ENCODE data around the gene SLC4A2. TPM values are rescaled to one million over a fixed set of nuclear protein-coding genes. Genes with fewer than 3 reads are reported as not detected.

SLC4A2 gene
- total RNA-seq, 1 experiment from 2014 or later: 164 TPM

GRCh38 chr7:151080067-151080521 lies 20.7 kb downstream of the SLC4A2 start (continued):
- TF ChIP-seq MAX (CRISPR knock-in tag; IDR thresholded peaks at IDR 0.05) (no peak), GABPB1 (CRISPR knock-in tag; IDR thresholded peaks at IDR 0.05) (peak; percentile 2; the same call in 1 of the 2 replicates), ZNF416 (CRISPR knock-in tag; IDR thresholded peaks at IDR 0.05) (no peak), RELA (CRISPR knock-in tag; IDR thresholded peaks at IDR 0.05; ENCODE audit: borderline replicate concordance) (0 out of 2 replicates have a peak, but pooled peaks have one; percentile 15), NFE2L1 (CRISPR knock-in tag; IDR thresholded peaks at IDR 0.05) (no peak), TEAD1 (CRISPR knock-in tag; IDR thresholded peaks at IDR 0.05) (peak; percentile 10; the same call in 1 of the 2 replicates), MYBL2 (CRISPR knock-in tag; IDR thresholded peaks at IDR 0.05) (no peak), ZNF512 (CRISPR knock-in tag; IDR thresholded peaks at IDR 0.05; ENCODE audit: borderline replicate concordance) (no peak), ZNF423 (CRISPR knock-in tag; IDR thresholded peaks at IDR 0.05) (no peak), MLX (CRISPR knock-in tag; IDR thresholded peaks at IDR 0.05) (no peak)

- H3K4me3 Mint-ChIP-seq: peak within 1 kb of the TSS; percentile 87
- peaks cover 3% of the 10 kb centered on the region; the same call in 1 of the 2 replicates for H3K36me3 Mint-ChIP-seq
- ATAC-seq (peak; percentile 45), DNase-seq (ENCODE audit: low spot score) (peak; percentile 84)
- H3K9me3 Mint-ChIP-seq: no peaks in the 10 kb centered on the region
- ChIA-PET CTCF (interaction anchor here (0.7 to 1.6 kb wide), 13 partner anchors 10 to 117 kb away, joined by 3 to 14 read pairs (median 5); partner anchors contain the start of gene ABCB8), POLR2A (interaction anchor here (0.5 to 1.6 kb wide), 5 partner anchors 18 to 699 kb away, joined by 3 to 13 read pairs (median 3); no protein-coding TSS in a partner anchor)
- H3K27me3 Mint-ChIP-seq (ENCODE audit: low read depth): peaks cover 3% of the 10 kb centered on the region; the same call in 1 of the 2 replicates
- H3K4me1 Mint-ChIP-seq: peaks cover 43% of the 10 kb centered on the region
- peak within 1 kb of the TSS; percentile 85; the same call in 1 of the 2 replicates for H3K27ac Mint-ChIP-seq
- TF ChIP-seq HMGXB4 (CRISPR knock-in tag; IDR thresholded peaks at IDR 0.05) (peak; percentile 42; the same call in 1 of the 2 replicates), FOXP1 (CRISPR knock-in tag; IDR thresholded peaks at IDR 0.05; ENCODE audit: borderline replicate concordance) (no peak; the same call in 1 of the 2 replicates), TEAD4 (CRISPR knock-in tag; IDR thresholded peaks at IDR 0.05) (0 out of 2 replicates have a peak, but pooled peaks have one; percentile 9), PRDM15 (CRISPR knock-in tag; IDR thresholded peaks at IDR 0.05) (peak; percentile 16; the same call in 1 of the 2 replicates), ATF6 (CRISPR knock-in tag; IDR thresholded peaks at IDR 0.05) (no peak), TEAD1 (CRISPR knock-in tag; IDR thresholded peaks at IDR 0.05) (0 out of 2 replicates have a peak, but pooled peaks have one; percentile 41), JUN (CRISPR knock-in tag; IDR thresholded peaks at IDR 0.05) (peak; percentile 70), NFYB (CRISPR knock-in tag; conservative IDR thresholded peaks at IDR 0.05; ENCODE audit: low read depth) (0 out of 2 replicates have a peak, but pooled peaks have one; percentile 8), ZNF317 (CRISPR knock-in tag; IDR thresholded peaks at IDR 0.05; ENCODE audit: borderline replicate concordance, low read depth) (0 out of 2 replicates have a peak, but pooled peaks have one; percentile 31), ZNF232 (CRISPR knock-in tag; IDR thresholded peaks at IDR 0.05) (0 out of 2 replicates have a peak, but pooled peaks have one; percentile 56), ERG (CRISPR knock-in tag; IDR thresholded peaks at IDR 0.05) (no peak), TP53 (CRISPR knock-in tag; IDR thresholded peaks at IDR 0.05) (no peak), SP1 (CRISPR knock-in tag; conservative IDR thresholded peaks at IDR 0.05) (peak; percentile 66; the same call in 1 of the 2 replicates), SMAD3 (CRISPR knock-in tag; IDR thresholded peaks at IDR 0.05; ENCODE audit: borderline replicate concordance) (0 out of 2 replicates have a peak, but pooled peaks have one; percentile 18)
Measured at GRCh38 chr7:151080522-151081169, 21.3 kb downstream of the SLC4A2 start, which contains the start of gene FASTK. FASTK (minus strand) TSS chr7:151080809; CDS start chr7:151080766, 43 bp downstream.
